B cell (primary cell): ENCODE data around the gene URM1. TPM values are rescaled to one million over a fixed set of nuclear protein-coding genes. Genes with fewer than 3 reads are reported as not detected.
A peak's percentile ranks its signal among the peaks of the same experiment; 100 is the strongest.

Source experiments
- ATAC-seq: fragments of 200-7000 bp; cut with Tn5 transposase; one replicate; pipeline ENCODE4 v1.10.0; 2021; ENCODE audit warnings: low read depth, mild to moderate bottlenecking, moderate number of reproducible peaks, moderate library complexity
- CTCF ChIA-PET: fragments of 350-600 bp; sonication (Branson Sonifier 250); formaldehyde crosslinking; loops from one replicate; lab custom pipeline; 2021; ENCODE audit warnings: antibody characterized with exemption, inconsistent platforms; lab: Charles Lee
- POLR2A ChIA-PET: fragments of 350-600 bp; sonication (Branson Sonifier 250); formaldehyde crosslinking; loops from one replicate; lab custom pipeline; 2021; ENCODE audit warnings: antibody characterized with exemption; lab: Charles Lee
- DNase-seq: peaks from one replicate; pipeline ENCODE4 v3.0.0; 2013
- H2AFZ ChIP-seq: 2 replicates; pipeline ENCODE4 v1.6.1; 2012; ENCODE audit warnings: mild to moderate bottlenecking, low read depth, low read length; ENCODE audit not compliant: insufficient read depth, poor library complexity, severe bottlenecking
- H3K27ac ChIP-seq, 2 donors: 1 replicate in 1 of 2; 2 replicates in 1 of 2; pipeline ENCODE4 v1.5.1; 2012 to 2013; ENCODE audit warnings: low read length in 2 of 2, mild to moderate bottlenecking in 2 of 2, moderate library complexity in 1 of 2
- H3K27me3 ChIP-seq, 4 experiments: fragments of 200-600 bp in 1 of 4; sonication (generic) in 1 of 4; replicated peaks in 1 of 4; 1 replicate in 2 of 4; 2 replicates in 2 of 4; pipeline versions ENCODE4 v1.6.1 to v1.7.0; 2013 to 2016; ENCODE audit warnings: low read length in 3 of 4, mild to moderate bottlenecking in 2 of 4, mixed read lengths in 1 of 4, moderate library complexity in 1 of 4; ENCODE audit not compliant: insufficient read depth in 4 of 4, control insufficient read depth in 3 of 4; ENCODE audit errors: control extremely low read depth in 1 of 4
- H3K36me3 ChIP-seq, 2 experiments: replicated peaks in 1 of 2; 1 replicate in 1 of 2; 2 replicates in 1 of 2; pipeline versions ENCODE4 v1.6.1 to v1.7.1; 2013; ENCODE audit warnings: low read length in 1 of 2; ENCODE audit not compliant: insufficient read depth in 2 of 2, control insufficient read depth in 1 of 2; ENCODE audit errors: control extremely low read depth in 1 of 2, extremely low read depth in 1 of 2
- H3K4me1 ChIP-seq, 2 donors: fragments of 200-600 bp in 1 of 2; sonication (generic) in 1 of 2; 1 replicate in 1 of 2; 2 replicates in 1 of 2; pipeline versions ENCODE4 v1.5.1 to v1.6.1; 2013 to 2017; ENCODE audit warnings: low read length in 2 of 2; ENCODE audit not compliant: control insufficient read depth in 2 of 2, insufficient read depth in 2 of 2
- H3K4me2 ChIP-seq: replicated peaks from 2 replicates; pipeline ENCODE3; 2012; ENCODE audit warnings: mild to moderate bottlenecking, low read depth, low read length; ENCODE audit not compliant: poor library complexity, severe bottlenecking
- H3K4me3 ChIP-seq, 5 experiments: fragments of 200-600 bp in 1 of 5; sonication (generic) in 1 of 5; 1 replicate in 3 of 5; 2 replicates in 2 of 5; pipeline versions ENCODE4 v1.5.1 to v1.7.0; 2011 to 2016; ENCODE audit warnings: low read length in 4 of 5, mild to moderate bottlenecking in 4 of 5, low read depth in 2 of 5, control low read depth in 1 of 5, moderate library complexity in 1 of 5; ENCODE audit not compliant: insufficient read depth in 1 of 5; ENCODE audit errors: control extremely low read depth in 1 of 5, extremely low read depth in 1 of 5
- H3K79me2 ChIP-seq: fragments of 200-600 bp; sonication (generic); one replicate; pipeline ENCODE4 v1.6.0; 2016; ENCODE audit warnings: low read length; ENCODE audit not compliant: control insufficient read depth, insufficient read depth
- H3K9ac ChIP-seq: fragments of 200-600 bp; sonication (generic); 2 replicates; pipeline ENCODE4 v1.6.1; 2017; ENCODE audit warnings: mild to moderate bottlenecking, low read length, moderate library complexity
- H3K9me3 ChIP-seq, 3 donors: one replicate each; pipeline versions ENCODE4 v1.6.1 to v1.7.1; 2013; ENCODE audit warnings: low read length in 2 of 3; ENCODE audit not compliant: control insufficient read depth in 2 of 3, insufficient read depth in 1 of 3; ENCODE audit errors: control extremely low read depth in 1 of 3
- H4K20me1 ChIP-seq: 2 replicates; pipeline ENCODE4 v1.6.0; 2012; ENCODE audit warnings: mild to moderate bottlenecking, low read length; ENCODE audit not compliant: insufficient read depth, control insufficient read depth, poor library complexity, severe bottlenecking
- H3K27ac Mint-ChIP-seq: one replicate; pipeline ENCODE4 v1.8.0; 2021; ENCODE audit warnings: mixed read lengths
- H3K27me3 Mint-ChIP-seq: one replicate; pipeline ENCODE4 v1.8.0; 2021; ENCODE audit warnings: mixed read lengths
- H3K4me1 Mint-ChIP-seq: one replicate; pipeline ENCODE4 v1.8.0; 2021; ENCODE audit warnings: mixed read lengths
- H3K4me3 Mint-ChIP-seq: one replicate; pipeline ENCODE4 v1.8.0; 2021; ENCODE audit warnings: mixed read lengths
- H3K9me3 Mint-ChIP-seq: one replicate; pipeline ENCODE4 v1.8.0; 2022; ENCODE audit warnings: mixed read lengths; ENCODE audit not compliant: insufficient read depth
- WGBS: methylation state at CpG from one replicate; pipeline ENCODE4 v1.1.5; 2013; ENCODE audit warnings: missing lambda C conversion rate; ENCODE audit not compliant: insufficient coverage; 5-methylcytosine and 5-hydroxymethylcytosine counted together
- intact Hi-C: fragments of 100-400 bp; cut with micrococcal nuclease; formaldehyde crosslinking; loops from one replicate; pipeline ENCODE4 v1.10.0; 2022
- polyA plus RNA-seq: library from polyadenylated mRNA; depleted of rRNA; stranded (reverse); fragments of >200 nt; gene quantifications from 2 replicates; pipeline ENCODE4 v1.2.3, GENCODE V29; 2012
- total RNA-seq, 2 donors: library from RNA; stranded (reverse); fragments of 120-200 nt in 1 of 2; gene quantifications; 1 replicate in 1 of 2; 2 replicates in 1 of 2; pipeline versions ENCODE4 v1.2.3 to v1.2.4, GENCODE V29; 2013 to 2022
- TF ChIP-seq, protein P1 (sequence below): fragments of 200-600 bp; IDR thresholded peaks from one replicate; pipeline ENCODE4 v1.8.0; 2022; ENCODE audit warnings: antibody characterized with exemption, mild to moderate bottlenecking

URM1 gene
- total and polyA plus RNA-seq, 2 donors (not counting 1 experiment from before 2014, with no cell fraction given): 40.3 to 43.8 TPM

DNA sequence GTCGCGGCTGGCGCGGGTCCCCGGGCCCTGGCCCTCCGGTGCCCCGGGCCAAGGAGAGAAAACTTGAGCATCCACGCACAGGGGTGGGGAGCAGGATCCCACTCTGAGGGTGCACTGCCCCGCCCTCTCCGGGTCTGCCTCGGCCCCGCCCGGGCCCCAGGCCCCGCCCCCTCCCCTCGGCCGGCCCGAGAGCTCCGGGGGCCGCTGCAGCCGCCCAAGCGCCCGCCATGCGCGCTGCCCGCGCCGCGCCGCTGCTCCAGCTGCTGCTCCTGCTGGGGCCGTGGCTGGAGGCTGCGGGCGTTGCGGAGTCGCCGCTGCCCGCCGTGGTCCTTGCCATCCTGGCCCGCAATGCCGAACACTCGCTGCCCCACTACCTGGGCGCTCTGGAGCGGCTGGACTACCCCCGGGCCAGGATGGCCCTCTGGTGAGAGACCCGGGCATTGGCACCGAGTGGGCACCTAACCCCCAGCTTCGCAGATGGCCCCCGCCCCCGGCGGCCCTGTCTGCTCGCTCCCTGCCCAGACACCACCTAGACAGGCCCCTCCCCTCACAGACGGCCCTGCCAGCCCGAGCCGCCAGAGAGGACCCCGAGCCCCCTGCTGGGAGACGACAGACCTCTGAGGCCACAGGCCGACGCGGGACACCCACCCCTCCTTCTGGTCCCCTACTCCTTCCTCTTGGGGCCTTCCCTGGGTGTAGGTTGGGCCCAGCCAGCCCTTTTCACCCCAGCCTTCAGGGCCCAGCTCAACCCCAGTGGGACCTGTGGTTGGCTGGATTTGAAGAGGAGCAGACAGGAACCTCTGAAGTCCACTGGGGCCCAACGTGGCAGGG is 49.7 kb downstream of the URM1 start, which contains the start of gene CERCAM:
Gene CERCAM, plus strand, starts transcription at position 207 of the 831 bp plus-strand sequence. Its CDS starts 21 bp downstream, at position 228.
- H3K4me3 ChIP-seq: peak within 1 kb of the TSS; percentile 31 to 94 (median 73)
- peaks cover 16% of the 10 kb centered on the region for H3K27me3 Mint-ChIP-seq
- peak within 1 kb of the TSS in 1 of 2 donors; percentile 59 for H3K27ac ChIP-seq
- ChIA-PET POLR2A (interaction anchor here (0.6 to 1.4 kb wide), 3 partner anchors 35 to 331 kb away, joined by 3 to 8 read pairs (median 5); partner anchors contain the start of genes ODF2 and URM1), CTCF (interaction anchor here (0.8 to 2.0 kb wide), 16 partner anchors 9 to 249 kb away, joined by 3 to 14 read pairs (median 5); partner anchors contain the start of genes GLE1, ODF2 and URM1)
- no peaks in the 10 kb centered on the region for H3K36me3 ChIP-seq
- peak within 1 kb of the TSS; percentile 94 for H3K4me2 ChIP-seq
- H2AFZ ChIP-seq: peak within 1 kb of the TSS; percentile 99
- DNase-seq (peak; percentile 73), ATAC-seq (peak; percentile 86)
- no peaks in the 10 kb centered on the region for H3K79me2 ChIP-seq
- peaks cover 7% of the 10 kb centered on the region for H3K4me1 Mint-ChIP-seq
- H3K27ac Mint-ChIP-seq: peak within 1 kb of the TSS; percentile 26
- intact Hi-C loops: loop anchor here (1.0 to 2.0 kb wide), 5 partner anchors 35 to 228 kb away; partner anchors contain the start of genes GLE1, ODF2 and URM1
- H3K9me3 Mint-ChIP-seq: no peaks in the 10 kb centered on the region
- peak within 1 kb of the TSS; percentile 82 for H3K4me3 Mint-ChIP-seq
- H4K20me1 ChIP-seq: no peaks in the 10 kb centered on the region
- under 1% methylated on average over 55 of the region's 59 CpGs for WGBS
- TF ChIP-seq, protein P1, sequence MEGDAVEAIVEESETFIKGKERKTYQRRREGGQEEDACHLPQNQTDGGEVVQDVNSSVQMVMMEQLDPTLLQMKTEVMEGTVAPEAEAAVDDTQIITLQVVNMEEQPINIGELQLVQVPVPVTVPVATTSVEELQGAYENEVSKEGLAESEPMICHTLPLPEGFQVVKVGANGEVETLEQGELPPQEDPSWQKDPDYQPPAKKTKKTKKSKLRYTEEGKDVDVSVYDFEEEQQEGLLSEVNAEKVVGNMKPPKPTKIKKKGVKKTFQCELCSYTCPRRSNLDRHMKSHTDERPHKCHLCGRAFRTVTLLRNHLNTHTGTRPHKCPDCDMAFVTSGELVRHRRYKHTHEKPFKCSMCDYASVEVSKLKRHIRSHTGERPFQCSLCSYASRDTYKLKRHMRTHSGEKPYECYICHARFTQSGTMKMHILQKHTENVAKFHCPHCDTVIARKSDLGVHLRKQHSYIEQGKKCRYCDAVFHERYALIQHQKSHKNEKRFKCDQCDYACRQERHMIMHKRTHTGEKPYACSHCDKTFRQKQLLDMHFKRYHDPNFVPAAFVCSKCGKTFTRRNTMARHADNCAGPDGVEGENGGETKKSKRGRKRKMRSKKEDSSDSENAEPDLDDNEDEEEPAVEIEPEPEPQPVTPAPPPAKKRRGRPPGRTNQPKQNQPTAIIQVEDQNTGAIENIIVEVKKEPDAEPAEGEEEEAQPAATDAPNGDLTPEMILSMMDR: no peak
- peaks cover 0 to 34% (median 8%) of the 10 kb centered on the region in 4 experiments for H3K27me3 ChIP-seq
- peaks cover 20 to 21% of the 10 kb centered on the region in 2 donors for H3K4me1 ChIP-seq
- H3K9me3 ChIP-seq: peaks cover 0 to 8% (median 0%) of the 10 kb centered on the region in 3 donors
- H3K9ac ChIP-seq: peak within 1 kb of the TSS; percentile 90
